Measurements from ENCODE around the gene SIVA1.
A peak's percentile ranks its signal among the peaks of the same experiment; 100 is the strongest.

DNA sequence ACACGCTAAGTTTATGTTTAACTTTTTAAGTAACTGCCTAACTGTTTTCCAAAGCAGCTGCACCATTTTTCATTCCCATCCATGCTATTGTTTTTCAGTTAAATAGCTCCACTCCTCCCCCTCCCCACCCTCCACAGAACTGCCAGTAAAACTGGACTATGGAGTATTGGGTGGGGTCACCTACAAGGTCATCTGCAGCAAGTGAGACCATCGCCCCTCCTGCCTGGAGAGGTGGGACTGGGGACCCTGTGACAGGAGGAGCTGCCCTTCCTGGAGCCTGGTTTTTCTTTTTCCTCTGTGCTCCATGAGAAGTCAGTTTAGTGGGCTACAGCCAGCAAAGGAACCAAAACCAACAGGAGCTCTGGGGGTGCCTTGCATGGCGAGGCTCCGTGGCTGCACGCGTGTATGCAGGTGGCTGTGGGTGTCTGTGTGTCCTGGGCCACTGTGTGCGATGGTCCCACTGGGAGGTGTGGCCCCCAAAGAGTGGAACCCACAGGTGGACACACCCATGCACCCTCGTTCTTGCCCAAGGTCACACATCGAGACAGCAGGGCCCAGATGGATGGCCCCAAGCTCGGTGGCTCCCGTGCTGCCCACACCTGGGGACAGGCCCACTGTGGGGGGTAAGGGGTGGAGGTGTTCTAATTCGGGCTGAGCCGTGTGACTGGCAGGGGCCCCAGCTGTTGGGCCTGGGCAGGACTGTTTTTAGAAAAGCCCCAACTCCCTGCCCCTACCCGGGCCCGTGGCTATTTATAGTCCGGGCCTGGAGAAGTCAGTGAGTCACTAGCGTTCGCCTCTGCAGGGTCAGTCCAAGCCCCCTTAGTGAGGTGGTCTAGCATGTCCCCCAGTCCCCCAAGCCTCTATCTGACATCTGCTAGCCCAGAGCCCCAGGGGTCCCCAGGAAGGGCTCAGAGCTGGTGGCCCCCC, 31.2 kb upstream of the SIVA1 start:
- TF ChIP-seq, protein P1, sequence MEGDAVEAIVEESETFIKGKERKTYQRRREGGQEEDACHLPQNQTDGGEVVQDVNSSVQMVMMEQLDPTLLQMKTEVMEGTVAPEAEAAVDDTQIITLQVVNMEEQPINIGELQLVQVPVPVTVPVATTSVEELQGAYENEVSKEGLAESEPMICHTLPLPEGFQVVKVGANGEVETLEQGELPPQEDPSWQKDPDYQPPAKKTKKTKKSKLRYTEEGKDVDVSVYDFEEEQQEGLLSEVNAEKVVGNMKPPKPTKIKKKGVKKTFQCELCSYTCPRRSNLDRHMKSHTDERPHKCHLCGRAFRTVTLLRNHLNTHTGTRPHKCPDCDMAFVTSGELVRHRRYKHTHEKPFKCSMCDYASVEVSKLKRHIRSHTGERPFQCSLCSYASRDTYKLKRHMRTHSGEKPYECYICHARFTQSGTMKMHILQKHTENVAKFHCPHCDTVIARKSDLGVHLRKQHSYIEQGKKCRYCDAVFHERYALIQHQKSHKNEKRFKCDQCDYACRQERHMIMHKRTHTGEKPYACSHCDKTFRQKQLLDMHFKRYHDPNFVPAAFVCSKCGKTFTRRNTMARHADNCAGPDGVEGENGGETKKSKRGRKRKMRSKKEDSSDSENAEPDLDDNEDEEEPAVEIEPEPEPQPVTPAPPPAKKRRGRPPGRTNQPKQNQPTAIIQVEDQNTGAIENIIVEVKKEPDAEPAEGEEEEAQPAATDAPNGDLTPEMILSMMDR (IDR thresholded peaks at IDR 0.05 in 4 of 5, conservative IDR thresholded peaks at IDR 0.05 in 1 of 5), result no peak
- peak; percentile 50 to 66 for TF ChIP-seq POLR2A (IDR thresholded peaks at IDR 0.05)
